ENCODE data around the gene TTLL12.

TTLL12 gene

GRCh38 chr22:43171019-43171491 lies 15.9 kb downstream of the TTLL12 start:
- DNase-seq, result no peak

GRCh38 chr22:43170131-43170480 lies 16.8 kb downstream of the TTLL12 start:
- DNase-seq, result no peak

GRCh38 chr22:43169310-43170130 lies 17.4 kb downstream of the TTLL12 start:
- DNase-seq, result no peak

GRCh38 chr22:43168471-43169309 lies 18.2 kb downstream of the TTLL12 start:
- DNase-seq, result no peak

DNA sequence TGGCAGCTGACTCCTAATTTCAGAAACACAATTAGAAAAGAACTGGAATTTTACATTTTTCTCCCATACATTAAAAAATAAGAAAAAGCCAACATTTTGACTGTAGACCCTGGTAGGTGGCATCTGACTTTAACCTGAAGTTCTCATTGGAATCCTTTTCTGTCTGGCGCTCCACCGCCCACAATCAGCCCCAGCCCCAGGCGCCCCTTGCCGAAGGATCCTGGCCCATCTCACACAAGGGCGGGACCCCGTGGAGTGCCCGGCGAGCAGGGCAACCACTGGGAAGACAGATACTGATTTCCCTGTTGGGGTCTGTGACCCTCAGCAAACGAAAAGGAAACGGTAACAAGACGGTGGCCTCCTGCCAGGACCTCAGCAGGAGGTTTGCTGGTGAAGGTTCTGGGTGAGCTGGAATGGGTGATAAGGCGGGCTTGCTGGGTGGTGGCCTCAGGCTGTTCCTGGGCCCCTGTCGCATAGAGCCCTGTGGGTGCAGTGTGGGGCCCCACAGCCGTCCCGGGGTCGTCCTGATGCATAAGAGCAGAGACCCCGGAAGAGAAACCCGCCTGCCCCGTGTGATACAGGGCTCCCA lies 19.8 kb downstream of the TTLL12 start:
- DNase-seq, result no peak

DNA sequence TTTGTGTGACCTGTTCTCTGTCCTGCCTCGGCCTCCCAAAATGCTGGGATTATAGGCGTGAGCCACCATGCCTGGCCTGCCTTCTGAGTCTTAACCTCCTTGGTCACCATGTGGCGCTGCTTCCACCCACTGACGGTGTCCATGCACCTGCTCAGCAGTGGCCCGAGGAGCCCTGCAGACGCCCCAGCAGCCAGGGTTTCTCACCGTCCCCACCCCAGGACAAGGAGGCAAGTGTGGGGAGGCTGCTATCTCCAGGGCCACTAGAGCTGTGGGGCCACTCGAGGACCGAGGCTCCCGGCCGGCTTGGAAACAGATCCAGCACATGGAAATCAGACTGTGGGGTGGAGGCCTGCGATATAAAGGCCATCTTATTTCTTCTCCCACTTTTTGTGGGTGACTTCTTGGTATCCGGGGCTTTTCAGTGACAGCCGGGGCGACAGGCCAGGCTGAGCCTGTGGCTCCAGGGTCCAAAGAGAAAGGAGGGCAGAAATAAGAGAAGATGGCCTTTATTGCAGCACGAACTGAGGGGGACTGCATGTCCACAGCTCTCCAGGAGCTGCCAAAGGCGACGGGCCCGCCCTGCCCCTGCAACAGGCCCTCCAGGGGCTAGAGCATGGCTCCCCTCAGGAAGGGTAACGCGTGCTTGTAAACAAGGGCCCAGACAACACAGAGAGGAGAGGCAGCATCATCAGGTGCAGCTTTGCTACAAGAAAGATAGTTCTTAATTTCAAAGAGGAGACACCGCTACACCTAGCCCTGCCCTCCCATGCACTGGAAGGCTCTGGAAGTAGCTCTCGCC lies 20.6 kb downstream of the TTLL12 start:
- no peak for DNase-seq

- DNase-seq, result no peak
These were observed 22.3 kb downstream of the TTLL12 start for GRCh38 chr22:43164636-43165035.

GRCh38 chr22:43163241-43163795 lies 23.6 kb downstream of the TTLL12 start:
- DNase-seq, result no peak

- no peak for DNase-seq
These were observed 24.4 kb downstream of the TTLL12 start for GRCh38 chr22:43162412-43163150.

DNA sequence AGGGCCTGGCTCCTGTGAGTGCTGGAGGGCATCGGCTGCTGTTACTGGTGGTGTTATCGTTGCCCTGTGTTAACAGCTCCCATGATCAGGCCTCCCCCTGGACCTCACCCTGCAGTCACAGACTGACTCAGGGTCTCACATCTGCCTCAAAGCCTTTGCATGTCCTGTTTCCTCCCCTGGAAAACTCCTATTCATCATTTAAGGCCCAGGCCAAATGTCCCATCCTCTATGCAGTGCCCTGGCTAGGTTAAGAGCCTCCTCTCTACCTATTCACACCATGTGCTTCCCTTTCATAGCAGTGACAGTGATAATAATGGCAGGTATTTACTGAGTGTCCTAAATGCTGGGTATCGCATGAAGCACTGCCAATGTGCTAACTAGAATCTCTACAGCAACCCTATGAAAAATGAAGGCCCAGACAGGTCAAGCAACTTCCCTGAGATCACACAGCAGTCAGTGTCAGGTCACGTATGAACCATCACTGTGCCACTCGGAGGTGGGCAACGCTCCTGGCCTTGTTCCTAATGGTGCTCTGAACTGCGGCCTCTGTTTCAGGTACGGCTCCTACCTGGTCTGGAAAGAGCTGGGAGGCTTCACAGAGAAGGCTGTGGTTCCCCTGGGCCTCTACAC lies 26.3 kb downstream of the TTLL12 start:
- no peak for DNase-seq

GRCh38 chr22:43159484-43160178 lies 27.3 kb downstream of the TTLL12 start:
- no peak for DNase-seq

DNA sequence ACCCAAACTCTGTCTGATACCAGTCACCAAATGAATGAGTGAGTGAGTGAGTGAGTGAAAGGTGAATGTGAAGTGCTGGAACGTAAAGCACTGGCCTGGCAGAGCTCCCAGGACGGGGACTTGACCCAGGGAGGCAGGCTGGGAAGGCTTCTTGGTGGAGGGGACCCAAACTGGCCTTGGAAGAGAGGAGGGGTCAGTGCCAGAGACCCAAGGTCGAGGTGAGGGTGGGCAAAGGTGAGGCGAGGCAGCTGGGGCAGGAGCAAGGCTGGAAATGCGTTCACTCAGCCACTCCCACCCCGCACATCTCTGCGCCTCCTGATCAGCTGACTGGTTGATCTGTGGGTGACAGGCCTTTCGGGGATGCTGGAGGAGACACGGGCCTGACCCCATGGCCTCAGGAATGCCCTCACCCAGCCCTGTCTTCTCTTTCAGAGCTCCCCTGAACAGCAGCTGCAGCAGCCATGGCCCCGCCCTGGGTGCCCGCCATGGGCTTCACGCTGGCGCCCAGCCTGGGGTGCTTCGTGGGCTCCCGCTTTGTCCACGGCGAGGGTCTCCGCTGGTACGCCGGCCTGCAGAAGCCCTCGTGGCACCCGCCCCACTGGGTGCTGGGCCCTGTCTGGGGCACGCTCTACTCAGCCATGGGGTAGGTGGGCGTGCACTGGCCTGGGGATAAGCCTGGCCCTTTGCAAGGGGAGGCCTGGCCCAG lies 28.0 kb downstream of the TTLL12 start:
- DNase-seq, result no peak

DNA sequence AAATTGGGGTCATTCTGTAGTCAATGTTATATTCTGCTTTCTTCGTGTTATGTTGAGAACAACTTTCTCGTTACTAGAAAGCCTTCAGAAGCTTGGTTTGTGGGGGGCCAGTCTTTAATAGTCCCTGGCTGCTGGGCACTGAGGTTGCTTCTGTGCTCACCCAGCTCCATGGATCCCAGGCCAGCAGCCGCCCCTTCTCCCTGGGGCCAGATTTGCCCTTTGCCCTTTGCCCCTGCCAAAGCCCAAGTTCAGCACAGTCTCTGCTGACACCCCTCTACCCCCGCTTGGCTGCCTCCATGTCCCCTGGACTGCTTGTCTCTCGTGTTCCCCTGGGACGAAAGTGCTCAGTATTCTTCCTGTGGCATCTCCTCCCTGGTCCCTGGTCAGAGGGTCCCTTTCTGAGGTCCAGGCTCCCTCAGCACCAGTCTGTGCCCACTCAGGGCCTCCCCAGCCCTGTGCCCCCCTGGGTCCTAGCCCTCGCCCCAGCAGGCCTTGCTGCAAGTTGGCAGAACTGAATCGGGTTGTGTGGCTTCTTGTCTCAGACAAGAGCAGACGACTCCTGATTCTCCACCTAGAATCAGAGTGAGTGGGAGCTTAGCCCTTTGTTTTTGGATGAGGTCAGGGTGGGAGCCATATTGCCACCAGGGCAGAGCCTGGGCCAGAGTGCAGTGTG lies 28.9 kb downstream of the TTLL12 start:
- no peak for DNase-seq

- DNase-seq, result no peak
These were observed 30.5 kb downstream of the TTLL12 start for GRCh38 chr22:43156413-43156812.

GRCh38 chr22:43155789-43156188 lies 31.1 kb downstream of the TTLL12 start:
- no peak for DNase-seq

DNA sequence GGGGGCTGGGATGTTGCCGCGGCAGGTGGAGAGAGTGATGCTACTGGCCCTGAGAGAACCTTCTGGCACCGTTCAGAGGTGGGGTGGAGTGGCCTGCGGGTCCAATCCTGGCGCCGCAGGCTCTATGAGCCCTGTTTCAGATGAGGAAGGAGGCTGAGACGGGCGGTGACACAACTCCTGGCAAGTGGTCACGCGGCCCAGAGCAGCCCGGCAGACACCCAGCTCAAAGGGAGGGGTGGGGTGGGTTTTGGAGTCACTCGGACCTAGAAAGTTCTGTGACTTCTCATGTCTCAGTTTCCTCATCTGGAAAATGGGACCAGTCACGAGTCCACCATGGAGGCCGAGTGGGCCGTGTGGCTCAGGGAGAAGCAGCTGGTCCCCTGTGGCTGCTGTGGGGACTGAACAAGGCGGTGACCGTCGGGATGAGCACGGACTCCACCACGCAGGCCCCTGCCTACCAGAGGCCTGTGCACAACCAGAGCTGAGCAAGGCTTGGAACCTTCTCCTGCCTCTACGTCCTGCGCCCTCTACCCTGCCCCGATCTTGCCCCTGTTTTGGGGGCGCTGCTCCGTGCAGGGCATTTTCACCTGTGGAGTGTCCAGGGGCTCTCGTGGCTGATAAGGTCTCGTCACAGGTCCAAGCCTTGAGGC lies 31.9 kb downstream of the TTLL12 start:
- no peak for DNase-seq

- DNase-seq, result no peak
These were observed 33.0 kb downstream of the TTLL12 start for GRCh38 chr22:43153899-43154298.

DNA sequence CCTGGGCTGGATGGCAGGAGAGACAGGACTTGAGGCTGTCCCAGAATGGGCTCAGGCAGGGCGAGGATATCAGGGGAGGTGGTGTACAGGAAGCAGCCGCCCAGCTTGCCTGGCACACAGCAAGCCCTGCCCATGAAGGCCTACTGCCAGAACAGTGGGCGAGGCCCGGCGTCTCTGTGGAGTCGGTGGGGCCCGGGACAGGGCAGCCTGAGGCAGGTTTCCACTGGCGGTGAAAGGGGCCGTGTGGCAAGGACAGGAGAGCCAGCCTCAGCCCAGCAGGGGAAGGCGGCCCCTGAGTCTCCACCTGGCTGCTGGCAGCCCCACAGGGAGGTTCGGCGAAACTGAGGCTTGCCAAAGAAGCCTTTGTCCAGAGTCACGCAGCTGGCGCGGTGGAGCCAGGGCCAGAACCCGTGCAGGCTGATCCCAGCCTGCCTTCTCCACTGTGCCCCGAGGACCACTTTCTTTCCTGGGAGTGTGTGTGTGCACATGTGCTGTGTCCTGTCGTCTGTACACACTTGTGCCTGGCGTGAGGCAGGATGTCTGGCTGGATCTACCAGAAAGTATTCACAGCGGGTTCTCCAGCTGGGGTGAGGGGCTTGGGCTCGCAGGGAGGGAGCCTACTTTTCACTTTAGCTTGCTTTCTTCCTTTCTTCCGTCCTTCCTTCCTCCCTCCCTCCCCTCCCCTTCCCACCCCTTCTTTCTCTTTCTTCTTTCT lies 34.4 kb downstream of the TTLL12 start:
- DNase-seq, result peak; percentile 77
